Vagina (tissue), 2 donors: Measurements from ENCODE around the gene SLC43A1.

Source experiments
- POLR2A ChIP-seq, 2 donors: fragments of 450-650 bp; IDR thresholded peaks; one replicate each; pipeline ENCODE4 v1.6.1; 2017; ENCODE audit warnings: antibody characterized with exemption in 2 of 2, mild to moderate bottlenecking in 2 of 2, moderate library complexity in 2 of 2
- POLR2AphosphoS5 ChIP-seq, 2 donors: sonication (generic); formaldehyde crosslinking; IDR thresholded peaks; one replicate each; pipeline ENCODE4 v1.9.0; 2017; ENCODE audit warnings: antibody characterized with exemption in 2 of 2, mild to moderate bottlenecking in 2 of 2, low read depth in 1 of 2; ENCODE audit not compliant: insufficient read depth in 1 of 2
- TF ChIP-seq, protein P1 (sequence below), 3 experiments: fragments of 450-650 bp in 2 of 3; fragments of 200-600 bp in 1 of 3; sonication (generic) in 1 of 3; IDR thresholded peaks; one replicate each; pipeline ENCODE4 v1.5.1; 2017 to 2019; ENCODE audit warnings: antibody characterized with exemption in 3 of 3, mild to moderate bottlenecking in 2 of 3, moderate library complexity in 2 of 3

DNA sequence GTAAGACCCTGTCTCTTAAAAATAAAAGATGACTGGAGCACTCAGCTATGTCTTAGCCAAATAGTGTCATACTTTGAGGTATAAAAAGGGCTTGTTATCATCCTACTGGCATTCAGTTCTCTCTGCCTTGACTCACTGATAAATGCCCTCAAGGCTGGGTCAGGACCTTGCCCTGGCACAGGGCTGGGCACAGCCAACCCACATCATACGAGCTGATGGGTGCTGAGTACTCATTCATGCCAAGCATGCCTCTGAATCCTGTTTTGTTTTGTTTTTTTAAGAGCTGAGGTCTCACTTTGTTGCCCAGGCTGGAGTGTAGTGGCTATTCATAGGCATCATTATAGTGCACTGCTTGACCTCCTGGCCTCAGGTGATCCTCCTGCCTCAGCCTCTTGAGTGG is 23.8 kb upstream of the SLC43A1 start:
- no peak for TF ChIP-seq POLR2A (IDR thresholded peaks at IDR 0.05)
- TF ChIP-seq, protein P1, sequence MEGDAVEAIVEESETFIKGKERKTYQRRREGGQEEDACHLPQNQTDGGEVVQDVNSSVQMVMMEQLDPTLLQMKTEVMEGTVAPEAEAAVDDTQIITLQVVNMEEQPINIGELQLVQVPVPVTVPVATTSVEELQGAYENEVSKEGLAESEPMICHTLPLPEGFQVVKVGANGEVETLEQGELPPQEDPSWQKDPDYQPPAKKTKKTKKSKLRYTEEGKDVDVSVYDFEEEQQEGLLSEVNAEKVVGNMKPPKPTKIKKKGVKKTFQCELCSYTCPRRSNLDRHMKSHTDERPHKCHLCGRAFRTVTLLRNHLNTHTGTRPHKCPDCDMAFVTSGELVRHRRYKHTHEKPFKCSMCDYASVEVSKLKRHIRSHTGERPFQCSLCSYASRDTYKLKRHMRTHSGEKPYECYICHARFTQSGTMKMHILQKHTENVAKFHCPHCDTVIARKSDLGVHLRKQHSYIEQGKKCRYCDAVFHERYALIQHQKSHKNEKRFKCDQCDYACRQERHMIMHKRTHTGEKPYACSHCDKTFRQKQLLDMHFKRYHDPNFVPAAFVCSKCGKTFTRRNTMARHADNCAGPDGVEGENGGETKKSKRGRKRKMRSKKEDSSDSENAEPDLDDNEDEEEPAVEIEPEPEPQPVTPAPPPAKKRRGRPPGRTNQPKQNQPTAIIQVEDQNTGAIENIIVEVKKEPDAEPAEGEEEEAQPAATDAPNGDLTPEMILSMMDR (IDR thresholded peaks at IDR 0.05) = no peak
- no peak for TF ChIP-seq POLR2AphosphoS5 (IDR thresholded peaks at IDR 0.05; ENCODE audit: insufficient read depth in 1 of 2, low read depth in 1 of 2)
